ENCODE results near the gene CYBB. TPM values are rescaled to one million over a fixed set of nuclear protein-coding genes. Genes with fewer than 3 reads are reported as not detected.

Gene CYBB
- total and polyA plus RNA-seq, 9 donors = 3.5 to 37.2 (median 12.9) TPM

DNA sequence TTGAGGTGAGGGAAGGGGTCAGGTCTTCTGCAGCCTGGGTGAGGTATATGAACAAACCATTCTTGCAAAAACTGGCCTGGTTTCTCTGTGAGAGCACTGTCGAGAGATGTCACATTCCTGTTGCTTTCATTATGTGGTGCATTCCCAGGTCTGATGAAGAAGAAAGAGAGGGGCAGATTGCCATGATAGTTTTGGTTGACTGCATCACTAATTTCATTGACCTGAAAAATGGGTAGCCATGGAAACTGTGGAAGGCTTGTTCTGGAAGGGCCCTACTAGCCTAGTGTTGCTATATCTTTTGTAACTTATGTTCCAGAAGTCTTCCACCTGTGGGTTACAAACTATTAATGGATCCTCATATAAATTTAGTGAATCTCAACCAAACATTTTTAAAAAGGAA lies 32.9 kb upstream of the CYBB start:
- H3K27ac ChIP-seq = no peak overlapping the region
- no peak overlapping the region for H3K4me3 ChIP-seq
- intact Hi-C loops (cut with DNase I) = loop anchor here in 1 of 4 donors (10.0 kb wide), 1 partner anchor 418 kb away; no protein-coding TSS in a partner anchor
- H3K36me3 ChIP-seq = no peaks in the 10 kb centered on the region
- TF ChIP-seq EP300 (IDR thresholded peaks at IDR 0.05) (no peak), POLR2A (IDR thresholded peaks at IDR 0.05) (no peak)
- TF ChIP-seq, protein P1, sequence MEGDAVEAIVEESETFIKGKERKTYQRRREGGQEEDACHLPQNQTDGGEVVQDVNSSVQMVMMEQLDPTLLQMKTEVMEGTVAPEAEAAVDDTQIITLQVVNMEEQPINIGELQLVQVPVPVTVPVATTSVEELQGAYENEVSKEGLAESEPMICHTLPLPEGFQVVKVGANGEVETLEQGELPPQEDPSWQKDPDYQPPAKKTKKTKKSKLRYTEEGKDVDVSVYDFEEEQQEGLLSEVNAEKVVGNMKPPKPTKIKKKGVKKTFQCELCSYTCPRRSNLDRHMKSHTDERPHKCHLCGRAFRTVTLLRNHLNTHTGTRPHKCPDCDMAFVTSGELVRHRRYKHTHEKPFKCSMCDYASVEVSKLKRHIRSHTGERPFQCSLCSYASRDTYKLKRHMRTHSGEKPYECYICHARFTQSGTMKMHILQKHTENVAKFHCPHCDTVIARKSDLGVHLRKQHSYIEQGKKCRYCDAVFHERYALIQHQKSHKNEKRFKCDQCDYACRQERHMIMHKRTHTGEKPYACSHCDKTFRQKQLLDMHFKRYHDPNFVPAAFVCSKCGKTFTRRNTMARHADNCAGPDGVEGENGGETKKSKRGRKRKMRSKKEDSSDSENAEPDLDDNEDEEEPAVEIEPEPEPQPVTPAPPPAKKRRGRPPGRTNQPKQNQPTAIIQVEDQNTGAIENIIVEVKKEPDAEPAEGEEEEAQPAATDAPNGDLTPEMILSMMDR (IDR thresholded peaks at IDR 0.05) = no peak
- no peaks in the 10 kb centered on the region for H3K4me1 ChIP-seq (ENCODE audit: insufficient read depth)
- DNase-seq = no peak
- no peaks in the 10 kb centered on the region for H3K27me3 ChIP-seq
- no peaks in the 10 kb centered on the region for H3K9me3 ChIP-seq
- 76 to 93% (median 81%) methylated on average over 1 of the region's 1 CpG for WGBS, 3 donors

DNA sequence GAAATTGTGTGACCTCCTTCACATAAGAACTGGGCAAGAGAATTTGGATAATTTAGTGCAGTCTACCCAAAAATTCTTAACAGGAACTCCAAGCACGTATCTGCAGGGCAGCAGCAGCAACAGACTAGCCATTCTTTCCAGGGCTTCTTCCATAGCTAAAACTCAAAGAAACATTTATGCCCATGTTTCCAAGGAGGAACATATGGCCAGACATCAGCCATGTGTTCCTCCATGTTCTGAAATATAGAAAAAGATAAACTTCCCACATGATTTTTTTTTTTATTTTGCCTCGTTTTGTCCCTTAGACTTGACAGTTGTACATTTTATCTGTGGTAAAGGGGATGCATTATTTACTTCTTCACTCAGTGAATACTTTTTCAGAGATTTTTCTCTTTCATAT lies 27.6 kb upstream of the CYBB start:
- intact Hi-C loops (cut with DNase I) = no loop called here
- no peak overlapping the region for H3K27ac ChIP-seq
- H3K4me3 ChIP-seq = no peak overlapping the region
- DNase-seq = no peak
- 52 to 65% (median 59%) methylated on average over 2 of the region's 2 CpGs for WGBS, 3 donors
- H3K27me3 ChIP-seq = no peaks in the 10 kb centered on the region
- no peaks in the 10 kb centered on the region for H3K9me3 ChIP-seq
- H3K4me1 ChIP-seq (ENCODE audit: insufficient read depth) = no peaks in the 10 kb centered on the region
- H3K36me3 ChIP-seq = no peaks in the 10 kb centered on the region
- TF ChIP-seq EP300 (IDR thresholded peaks at IDR 0.05) (no peak), POLR2A (IDR thresholded peaks at IDR 0.05) (no peak)
- TF ChIP-seq, protein P1 (IDR thresholded peaks at IDR 0.05) = no peak

DNA sequence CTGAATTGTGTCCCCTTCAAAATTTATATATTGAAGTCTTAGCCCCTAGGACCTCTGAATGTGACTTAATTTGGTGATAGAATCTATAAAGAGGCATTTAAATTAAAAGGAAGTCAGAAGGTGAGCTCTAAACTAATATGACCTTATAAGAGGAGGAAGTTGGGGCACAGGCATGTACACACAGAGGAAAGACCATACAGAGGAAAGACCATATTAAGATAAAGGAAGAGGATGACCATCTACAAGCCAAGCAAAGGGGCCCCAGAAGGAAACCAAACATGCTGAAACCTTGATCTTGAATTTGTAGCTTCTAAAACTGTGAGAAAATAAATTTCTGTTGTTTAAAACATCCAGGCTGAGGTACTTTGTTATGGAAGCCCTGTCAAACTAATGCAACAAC lies 26.9 kb upstream of the CYBB start:
- no peaks in the 10 kb centered on the region for H3K4me1 ChIP-seq (ENCODE audit: insufficient read depth)
- H3K9me3 ChIP-seq = no peaks in the 10 kb centered on the region
- intact Hi-C loops (cut with DNase I) = no loop called here
- no peaks in the 10 kb centered on the region for H3K27me3 ChIP-seq
- TF ChIP-seq, protein P1 (IDR thresholded peaks at IDR 0.05) = no peak
- TF ChIP-seq EP300 (IDR thresholded peaks at IDR 0.05) = no peak
- TF ChIP-seq POLR2A (IDR thresholded peaks at IDR 0.05) = no peak
- H3K36me3 ChIP-seq = no peaks in the 10 kb centered on the region
- no peak overlapping the region for H3K27ac ChIP-seq
- no peak overlapping the region for H3K4me3 ChIP-seq
- DNase-seq = no peak

DNA sequence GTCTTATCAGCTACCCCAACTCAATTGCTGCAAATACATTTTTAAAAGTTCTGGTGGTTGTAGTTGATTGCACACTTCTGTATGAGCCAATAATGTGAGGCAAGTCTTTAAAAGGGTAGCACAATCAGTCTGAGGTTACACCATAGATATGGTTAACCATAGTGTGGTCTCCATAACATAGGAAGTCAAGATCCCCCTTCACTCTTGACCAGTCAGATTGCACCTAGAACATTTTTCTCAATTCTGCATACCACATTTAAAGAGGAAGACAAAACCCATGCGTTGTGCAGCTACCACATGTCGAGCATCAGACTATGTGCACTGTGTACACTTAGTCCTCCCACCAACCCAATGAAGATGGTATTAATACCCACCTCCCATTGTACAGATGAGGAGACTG lies 26.5 kb upstream of the CYBB start:
- 65 to 89% (median 68%) methylated on average over 2 of the region's 2 CpGs for WGBS, 3 donors
- intact Hi-C loops (cut with DNase I) = no loop called here

More for the DNA sequence above, 26.5 kb upstream of the CYBB start:
- Histone ChIP-seq H3K36me3 (no peaks in the 10 kb centered on the region), H3K27ac (no peak overlapping the region), H3K4me1 (ENCODE audit: insufficient read depth) (no peaks in the 10 kb centered on the region), H3K4me3 (no peak overlapping the region), H3K27me3 (no peaks in the 10 kb centered on the region), H3K9me3 (no peaks in the 10 kb centered on the region)
- no peak for DNase-seq
- no peak for TF ChIP-seq EP300 (IDR thresholded peaks at IDR 0.05)
- TF ChIP-seq, protein P1 (IDR thresholded peaks at IDR 0.05) = no peak
- no peak for TF ChIP-seq POLR2A (IDR thresholded peaks at IDR 0.05)

Data from ovary (tissue), 9 donors.